SKM-1 (cell line): ENCODE data around the gene PTH1R.

Experiments used
- DNase-seq: peaks from one replicate; lab custom pipeline; 2025; ENCODE audit not compliant: unreplicated experiment; lab: John Stamatoyannopoulos, UW

Gene PTH1R

DNA sequence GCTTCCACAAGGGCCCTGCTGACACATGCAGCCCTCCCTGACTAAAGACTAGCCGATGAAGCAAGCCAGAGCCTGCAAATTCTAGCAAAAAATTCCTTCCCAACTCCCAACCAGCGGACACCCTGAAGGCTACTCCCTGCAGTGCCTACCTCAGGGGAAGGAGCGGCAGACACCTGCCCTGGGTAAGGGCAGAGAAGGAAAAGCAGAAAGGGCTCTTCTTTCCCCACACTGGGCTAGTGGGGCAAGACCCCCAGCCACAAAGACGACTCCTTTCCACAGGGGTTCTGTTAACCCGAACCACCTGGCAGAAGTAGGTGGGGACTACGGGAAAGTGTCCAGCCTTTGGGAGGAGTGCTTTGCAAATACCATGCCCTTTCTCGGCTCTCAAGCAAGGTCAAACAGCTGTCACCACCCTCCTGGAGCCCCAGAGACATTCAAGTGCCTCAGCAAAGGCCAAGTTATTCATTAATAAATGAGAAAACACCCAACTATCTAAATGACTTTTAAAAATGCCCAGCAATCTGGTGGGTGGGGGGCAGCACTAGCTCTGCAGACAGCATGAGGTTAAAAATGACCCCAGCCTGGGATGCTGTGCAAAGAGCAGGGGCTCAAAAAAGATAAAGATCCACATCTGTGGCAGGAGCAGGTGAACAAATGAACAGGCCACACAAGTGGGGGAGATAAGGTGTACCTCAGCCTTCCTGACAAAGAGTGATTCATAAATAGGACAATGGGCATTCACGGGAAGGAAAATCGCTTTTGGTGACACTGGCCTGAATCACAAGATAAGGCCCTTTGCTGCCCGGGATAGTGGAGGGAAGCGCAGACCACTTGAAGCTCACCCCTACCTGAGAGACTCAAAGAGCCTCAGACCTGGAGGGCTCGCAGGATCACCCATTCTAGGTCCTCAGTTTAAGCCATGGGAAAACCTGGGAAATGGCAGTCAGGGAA lies 66.0 kb downstream of the PTH1R start:
- no peak for DNase-seq

DNA sequence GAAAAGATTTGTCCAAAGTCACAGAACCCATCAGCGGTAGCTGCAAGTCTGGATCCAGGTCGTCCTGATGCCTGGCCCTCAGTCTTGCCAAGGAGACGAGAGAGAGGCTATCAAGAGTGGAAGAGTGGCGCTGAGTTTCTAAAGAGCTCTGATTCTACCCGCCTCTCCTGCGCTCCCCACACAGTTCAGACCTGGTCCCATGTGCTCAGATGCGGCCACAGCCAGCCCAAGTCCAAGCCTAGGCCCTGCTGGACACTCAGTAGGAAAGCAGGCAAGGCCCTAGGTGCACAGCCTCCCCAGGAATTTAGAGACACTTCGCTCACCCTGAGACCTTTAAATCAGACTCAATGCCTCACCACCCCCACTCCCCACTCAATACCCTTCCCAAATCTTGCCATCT lies 66.7 kb downstream of the PTH1R start:
- no peak for DNase-seq

DNA sequence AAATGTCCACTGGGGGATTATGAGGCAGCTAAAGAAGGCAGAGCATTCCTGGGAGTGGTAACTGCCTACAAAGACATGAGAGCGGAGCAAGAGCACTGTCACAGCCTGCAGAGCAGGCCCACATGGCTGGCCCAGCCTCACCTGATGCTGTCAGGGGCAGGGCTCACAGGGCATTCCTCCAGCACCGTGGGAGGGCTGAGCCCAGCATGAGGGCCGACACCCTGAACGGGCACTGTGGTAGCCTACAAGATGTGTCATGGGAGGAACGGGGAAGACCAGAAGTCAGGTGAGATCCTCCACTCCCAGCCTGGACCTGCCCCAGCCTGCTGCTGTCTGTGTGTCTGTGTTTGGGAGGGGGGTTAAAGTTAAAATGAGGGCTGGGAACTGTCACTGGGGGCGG lies 68.9 kb downstream of the PTH1R start:
- DNase-seq: no peak

DNA sequence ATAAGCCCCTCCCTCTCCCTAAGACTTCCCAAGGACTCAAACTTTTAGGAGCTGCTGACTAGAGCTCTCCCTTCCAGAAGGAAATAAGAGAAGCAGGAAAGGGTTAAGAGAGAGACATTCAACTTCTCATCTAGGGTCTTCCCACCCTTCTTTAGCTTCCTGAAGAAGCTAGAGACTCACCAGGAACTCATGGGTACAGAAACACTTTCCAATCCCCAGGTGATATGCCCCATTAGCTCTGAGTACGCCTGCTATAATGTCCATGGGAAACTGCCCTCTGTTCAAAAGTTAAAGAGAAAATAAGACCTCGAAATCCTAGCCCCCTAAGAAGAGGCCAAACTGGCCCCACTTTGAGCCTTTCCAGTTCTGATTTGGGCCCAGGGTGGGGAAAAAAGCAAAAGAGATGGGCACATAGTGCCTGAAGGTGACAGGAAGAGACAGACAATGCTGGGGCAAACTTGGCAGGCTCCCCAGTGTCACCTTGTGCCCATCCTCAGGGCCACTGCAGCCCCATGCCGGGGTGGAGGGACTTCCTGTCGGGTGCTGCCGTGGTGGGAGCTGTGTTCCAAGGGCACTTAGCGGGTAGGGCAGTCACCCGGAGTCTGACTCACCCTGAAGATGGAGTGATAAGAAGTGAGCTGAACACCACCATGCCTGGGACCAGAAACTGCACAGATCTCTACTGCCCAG lies 69.5 kb downstream of the PTH1R start:
- no peak for DNase-seq

DNA sequence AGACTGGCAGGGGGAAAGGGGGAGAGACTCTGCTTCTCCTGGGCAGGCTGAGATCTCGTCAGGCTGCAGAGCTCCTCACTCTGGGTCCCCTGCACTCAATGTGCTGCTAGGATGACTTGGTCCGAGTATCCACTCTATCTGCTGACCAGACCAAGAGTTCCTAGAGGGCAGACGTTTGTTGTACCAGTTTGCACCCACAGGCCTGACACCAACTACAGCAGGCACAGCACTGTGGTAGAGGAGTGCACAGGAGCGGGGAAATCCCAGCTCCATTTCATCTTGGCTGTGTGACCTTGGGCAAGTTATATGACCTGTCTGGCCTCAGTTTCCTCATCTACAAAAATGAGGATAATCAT lies 70.0 kb downstream of the PTH1R start:
- no peak for DNase-seq

DNA sequence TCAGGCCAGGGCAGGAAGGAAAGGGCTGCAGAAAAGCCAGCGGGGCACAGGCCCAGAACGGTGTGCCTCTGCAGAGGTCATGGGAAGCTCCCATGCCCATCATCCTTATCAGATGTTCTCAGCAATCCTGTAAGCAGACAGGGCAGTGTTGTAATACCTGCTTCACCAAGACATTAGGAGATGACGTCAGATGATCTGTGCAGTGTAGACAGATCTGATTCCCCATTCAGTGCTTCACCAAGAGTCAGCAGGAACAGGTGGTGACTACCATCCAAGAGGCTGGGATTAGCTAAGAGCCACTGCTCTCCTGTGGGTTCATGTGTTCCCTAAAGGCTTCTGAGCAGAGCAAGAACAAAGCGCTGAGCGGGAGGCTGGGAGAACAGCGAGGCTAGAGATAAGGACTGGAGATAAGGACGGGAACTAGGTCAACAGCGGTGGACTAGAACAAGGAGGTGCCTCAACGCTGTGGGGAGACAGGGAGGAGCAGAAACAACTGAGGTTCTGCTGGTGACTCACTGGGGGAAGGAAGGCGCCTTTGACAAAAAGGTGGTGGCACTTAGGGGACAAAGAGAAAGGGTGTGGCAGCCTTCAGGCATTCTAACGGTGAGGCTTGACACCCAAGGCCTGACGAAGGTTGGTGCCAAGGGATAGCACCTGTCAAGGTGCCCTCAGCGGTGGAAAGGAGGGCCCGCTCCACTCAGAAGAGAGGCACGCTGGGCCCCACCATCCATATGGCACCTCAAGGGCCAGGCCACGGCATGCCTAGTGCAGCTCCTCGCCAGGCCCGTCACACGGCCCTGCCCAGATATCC lies 70.7 kb downstream of the PTH1R start:
- peak; percentile 21 for DNase-seq

DNA sequence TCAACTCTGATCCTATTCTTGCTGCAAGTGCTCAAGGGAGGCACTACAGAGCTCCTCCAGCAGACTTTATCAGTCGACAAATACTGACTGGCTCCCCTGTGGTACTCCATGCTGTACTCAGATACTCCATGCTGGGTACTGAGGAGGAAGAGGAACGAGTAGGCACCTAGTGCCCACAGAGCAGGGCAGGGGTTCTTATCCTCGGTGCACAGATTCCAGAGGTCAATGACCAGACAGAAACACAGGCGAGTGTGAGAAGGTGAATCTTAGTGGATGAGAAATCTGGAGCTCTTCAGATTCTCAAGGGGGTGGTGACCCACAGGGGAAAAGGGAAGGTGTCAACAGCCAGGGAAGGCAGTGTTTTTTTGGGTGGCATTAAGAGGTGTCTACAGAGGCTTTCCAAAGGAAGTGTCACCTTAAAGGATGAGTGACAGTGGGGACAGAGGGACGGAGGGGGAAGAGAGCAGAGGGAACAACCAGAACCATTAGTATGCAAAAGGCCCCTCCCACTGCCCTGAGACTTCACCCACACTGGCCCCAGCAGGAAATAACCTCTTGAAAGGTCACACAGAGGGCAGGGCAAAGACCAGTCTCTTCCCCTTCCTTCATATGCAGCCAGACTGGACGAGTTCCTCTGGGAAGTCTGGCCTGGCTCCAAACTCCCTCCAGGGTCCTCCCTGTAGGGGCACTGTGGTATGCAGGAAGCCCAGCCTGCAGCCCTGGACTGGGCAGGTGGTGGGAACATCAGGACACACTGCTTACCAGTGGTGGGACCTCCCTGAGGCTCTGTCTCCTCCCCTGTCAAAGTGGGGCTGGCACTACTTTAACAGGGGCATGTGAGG lies 71.5 kb downstream of the PTH1R start:
- peak; percentile 49 for DNase-seq

DNA sequence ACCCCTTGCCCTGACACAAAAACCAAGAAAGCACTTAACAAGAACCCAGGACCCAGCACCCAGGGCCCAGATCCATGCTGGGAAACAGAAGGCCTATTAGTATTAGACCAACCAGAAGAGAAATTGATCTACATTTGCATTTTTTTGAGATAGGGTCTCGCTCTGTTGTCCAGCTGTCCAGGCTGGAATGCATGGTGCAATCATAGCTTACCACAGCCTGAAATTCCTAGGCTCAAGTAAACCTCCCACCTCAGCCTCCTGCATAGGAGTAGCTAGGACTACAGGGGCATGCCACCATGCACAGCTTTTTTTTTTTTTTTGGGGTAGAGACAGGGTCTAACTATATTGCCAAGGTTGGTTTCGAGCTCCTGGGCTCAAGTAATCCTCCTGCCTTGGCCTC lies 72.7 kb downstream of the PTH1R start:
- no peak for DNase-seq

DNA sequence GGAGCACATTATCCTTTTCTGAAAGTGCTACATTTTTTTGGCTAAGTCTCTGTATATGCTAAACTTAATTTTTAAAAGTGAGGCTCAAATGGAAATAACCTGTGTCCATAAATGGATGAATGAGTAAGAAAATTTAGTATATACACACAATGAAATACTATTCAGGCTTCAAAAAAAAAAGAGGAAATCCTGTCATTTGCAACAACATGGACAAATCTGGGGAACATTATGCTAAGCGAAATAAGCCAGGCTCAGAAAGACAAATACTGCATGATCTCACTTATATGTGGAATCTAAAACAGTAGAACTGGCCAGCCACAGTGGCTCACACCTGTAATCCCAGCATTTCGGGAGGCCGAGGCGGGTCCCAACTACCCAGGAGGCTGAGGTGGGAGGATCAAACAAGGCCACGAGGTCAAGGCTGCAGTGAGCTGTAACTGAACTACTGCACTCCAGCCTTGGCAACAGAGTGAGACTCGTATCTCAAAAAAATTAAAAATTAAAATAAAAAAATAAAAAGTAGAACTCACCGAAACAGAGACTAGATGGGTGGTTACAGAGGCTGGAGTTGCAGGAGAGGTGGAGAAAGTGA lies 73.2 kb downstream of the PTH1R start:
- DNase-seq: no peak

DNA sequence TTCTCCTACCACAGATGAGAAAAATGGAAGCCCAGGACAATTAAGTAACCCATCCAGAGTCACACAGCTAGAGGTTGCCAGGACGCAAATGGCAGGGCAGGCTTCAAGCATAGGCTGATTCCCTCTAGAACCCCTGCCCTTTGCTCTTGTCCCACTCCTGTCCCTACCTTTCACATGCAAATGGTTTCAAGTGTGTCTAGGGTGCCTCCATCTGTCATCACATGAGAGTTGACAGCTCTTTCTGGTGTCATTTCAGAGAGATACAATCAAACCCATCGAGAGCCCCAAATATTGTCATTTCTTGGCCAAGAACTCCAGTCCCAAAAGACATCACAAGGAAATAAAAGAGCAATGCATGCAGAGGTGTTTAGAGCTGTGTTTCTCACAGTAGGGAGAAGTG lies 75.3 kb downstream of the PTH1R start:
- no peak for DNase-seq
